DMS114 treated with DMSO at 0.1 percent for 48 hours (cell line): ENCODE data around the gene ARHGAP42.
"Not testable (repeated sequence)": the region's sequence is repeated elsewhere in the genome, so short reads cannot be mapped to it uniquely, and the experiment has no call there.

Experiments
- DNase-seq: peaks from one replicate; lab custom pipeline; 2025; ENCODE audit not compliant: unreplicated experiment; lab: John Stamatoyannopoulos, UW

ARHGAP42 gene

GRCh38 chr11:100687054-100687629, at the start of gene ARHGAP42:
Gene ARHGAP42, plus strand, starts transcription at chr11:100687288. Its CDS starts 391 bp downstream, at chr11:100687679.
- DNase-seq: peak; percentile 5

- no peak for DNase-seq
These were observed 49.4 kb upstream of the ARHGAP42 start for GRCh38 chr11:100637706-100638105.

- no peak for DNase-seq
These were observed 48.4 kb upstream of the ARHGAP42 start for GRCh38 chr11:100638648-100639047.

GRCh38 chr11:100639140-100639539, 47.9 kb upstream of the ARHGAP42 start:
- no peak for DNase-seq

- no peak for DNase-seq
These were observed 47.0 kb upstream of the ARHGAP42 start for GRCh38 chr11:100640071-100640470.

GRCh38 chr11:100640646-100641045, 46.4 kb upstream of the ARHGAP42 start:
- no peak for DNase-seq

GRCh38 chr11:100641456-100641855, 45.6 kb upstream of the ARHGAP42 start:
- DNase-seq: no peak

GRCh38 chr11:100646545-100646944, 40.5 kb upstream of the ARHGAP42 start:
- DNase-seq: no peak

GRCh38 chr11:100647861-100648260, 39.2 kb upstream of the ARHGAP42 start:
- no peak for DNase-seq

GRCh38 chr11:100663583-100663982, 23.5 kb upstream of the ARHGAP42 start:
- no peak for DNase-seq

- DNase-seq: no peak
These were observed 23.1 kb upstream of the ARHGAP42 start for GRCh38 chr11:100663996-100664395.

GRCh38 chr11:100666816-100667215, 20.3 kb upstream of the ARHGAP42 start:
- not testable (repeated sequence) for DNase-seq

GRCh38 chr11:100667449-100667848, 19.6 kb upstream of the ARHGAP42 start:
- DNase-seq: no peak

- DNase-seq: no peak
These were observed 16.9 kb upstream of the ARHGAP42 start for GRCh38 chr11:100670140-100670539.

- no peak for DNase-seq
These were observed 15.6 kb upstream of the ARHGAP42 start for GRCh38 chr11:100671471-100671870.

GRCh38 chr11:100672498-100673033, 14.5 kb upstream of the ARHGAP42 start:
- no peak for DNase-seq

GRCh38 chr11:100673063-100673462, 14.0 kb upstream of the ARHGAP42 start:
- no peak for DNase-seq

- no peak for DNase-seq
These were observed 12.9 kb upstream of the ARHGAP42 start for GRCh38 chr11:100674212-100674611.

GRCh38 chr11:100675115-100675650, 11.9 kb upstream of the ARHGAP42 start:
- DNase-seq: no peak

- DNase-seq: no peak
These were observed 10.2 kb upstream of the ARHGAP42 start for GRCh38 chr11:100676901-100677300.

GRCh38 chr11:100677796-100678195, 9.3 kb upstream of the ARHGAP42 start:
- no peak for DNase-seq

- DNase-seq: no peak
These were observed 7.0 kb upstream of the ARHGAP42 start for GRCh38 chr11:100680070-100680469.

- no peak for DNase-seq
These were observed 6.0 kb upstream of the ARHGAP42 start for GRCh38 chr11:100681064-100681502.
